ENCODE results near the gene C16orf82.

The C16orf82 gene

DNA sequence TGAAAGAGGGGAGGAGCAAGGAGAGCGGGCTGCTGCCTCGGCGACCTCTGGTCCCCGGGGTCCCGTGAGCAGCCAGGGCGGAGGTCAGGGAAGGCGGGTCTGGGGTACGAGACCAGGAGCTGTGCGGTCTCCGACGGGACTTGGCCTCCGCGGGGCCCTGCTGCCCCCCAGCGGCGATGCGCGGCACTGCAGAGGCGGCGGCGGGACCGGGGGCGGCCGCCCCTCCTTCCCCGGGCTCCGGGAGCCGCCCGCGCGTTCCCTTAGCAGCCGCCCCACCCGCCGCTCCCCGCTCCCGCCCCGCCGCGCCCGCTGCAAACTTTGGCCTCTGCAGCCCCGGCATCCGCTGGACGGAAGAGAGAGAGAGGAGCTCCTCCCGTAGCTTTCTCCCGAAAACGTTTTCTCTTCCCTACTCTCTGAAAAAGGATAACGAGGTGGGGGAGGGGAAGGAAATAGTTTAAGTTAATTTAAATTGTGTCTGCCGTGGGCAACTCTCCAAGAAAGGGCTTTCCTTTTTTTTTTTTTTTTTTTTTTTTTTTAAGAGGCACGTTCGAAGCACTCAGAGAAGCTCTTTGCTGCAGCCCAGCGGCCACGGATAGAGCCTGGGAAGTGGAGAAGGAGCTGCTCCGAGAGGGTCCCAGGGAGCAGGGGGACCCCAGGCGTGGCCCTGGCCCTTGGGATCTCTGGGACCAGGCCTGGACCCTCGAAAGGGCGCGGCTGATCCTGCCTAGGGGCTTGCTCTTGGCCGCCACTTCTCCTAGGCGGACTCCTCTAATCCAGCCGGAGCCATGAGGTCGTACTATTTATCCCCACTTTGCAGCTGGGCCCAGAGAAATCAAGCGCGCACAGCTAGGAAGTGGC, 43.2 kb downstream of the C16orf82 start:
- no peak overlapping the region for H3K4me3 ChIP-seq (replicated peaks; ENCODE audit: low read depth, low read length)
- H3K36me3 ChIP-seq (ENCODE audit: control insufficient read depth, insufficient read depth, low read length), result no peaks in the 10 kb centered on the region
- peak; percentile 69 for DNase-seq (ENCODE audit: extremely low read depth, insufficient read length)
- TF ChIP-seq, protein P1, sequence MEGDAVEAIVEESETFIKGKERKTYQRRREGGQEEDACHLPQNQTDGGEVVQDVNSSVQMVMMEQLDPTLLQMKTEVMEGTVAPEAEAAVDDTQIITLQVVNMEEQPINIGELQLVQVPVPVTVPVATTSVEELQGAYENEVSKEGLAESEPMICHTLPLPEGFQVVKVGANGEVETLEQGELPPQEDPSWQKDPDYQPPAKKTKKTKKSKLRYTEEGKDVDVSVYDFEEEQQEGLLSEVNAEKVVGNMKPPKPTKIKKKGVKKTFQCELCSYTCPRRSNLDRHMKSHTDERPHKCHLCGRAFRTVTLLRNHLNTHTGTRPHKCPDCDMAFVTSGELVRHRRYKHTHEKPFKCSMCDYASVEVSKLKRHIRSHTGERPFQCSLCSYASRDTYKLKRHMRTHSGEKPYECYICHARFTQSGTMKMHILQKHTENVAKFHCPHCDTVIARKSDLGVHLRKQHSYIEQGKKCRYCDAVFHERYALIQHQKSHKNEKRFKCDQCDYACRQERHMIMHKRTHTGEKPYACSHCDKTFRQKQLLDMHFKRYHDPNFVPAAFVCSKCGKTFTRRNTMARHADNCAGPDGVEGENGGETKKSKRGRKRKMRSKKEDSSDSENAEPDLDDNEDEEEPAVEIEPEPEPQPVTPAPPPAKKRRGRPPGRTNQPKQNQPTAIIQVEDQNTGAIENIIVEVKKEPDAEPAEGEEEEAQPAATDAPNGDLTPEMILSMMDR (IDR thresholded peaks at IDR 0.05; ENCODE audit: insufficient read depth, low read length, poor library complexity, severe bottlenecking), result peak; percentile 71
- H3K27me3 ChIP-seq (replicated peaks; ENCODE audit: control insufficient read depth, insufficient read depth, low read length), result no peaks in the 10 kb centered on the region

DNA sequence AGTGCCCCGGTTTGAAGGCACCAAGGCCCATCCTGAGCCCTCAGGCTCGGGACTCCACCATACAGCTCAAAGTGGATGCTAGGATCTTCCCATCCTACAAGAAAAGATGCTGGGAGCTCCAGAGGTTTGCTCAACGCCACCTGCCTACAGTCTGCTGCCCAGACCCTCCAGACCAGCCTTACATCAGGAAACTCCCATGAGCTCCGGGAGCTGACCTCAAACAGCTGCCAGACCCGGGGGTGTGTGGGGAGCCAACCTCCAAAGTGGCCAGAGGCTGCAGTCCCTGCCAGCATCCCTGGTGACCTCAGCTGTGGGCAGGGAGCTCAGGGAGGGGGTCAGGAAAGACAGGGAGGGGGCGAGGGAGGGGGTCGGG, 43.8 kb downstream of the C16orf82 start:
- H3K4me3 ChIP-seq (replicated peaks; ENCODE audit: low read depth, low read length), result no peak overlapping the region
- TF ChIP-seq, protein P1 (IDR thresholded peaks at IDR 0.05; ENCODE audit: insufficient read depth, low read length, poor library complexity, severe bottlenecking), result no peak
- no peak for DNase-seq (ENCODE audit: extremely low read depth, insufficient read length)

DNA sequence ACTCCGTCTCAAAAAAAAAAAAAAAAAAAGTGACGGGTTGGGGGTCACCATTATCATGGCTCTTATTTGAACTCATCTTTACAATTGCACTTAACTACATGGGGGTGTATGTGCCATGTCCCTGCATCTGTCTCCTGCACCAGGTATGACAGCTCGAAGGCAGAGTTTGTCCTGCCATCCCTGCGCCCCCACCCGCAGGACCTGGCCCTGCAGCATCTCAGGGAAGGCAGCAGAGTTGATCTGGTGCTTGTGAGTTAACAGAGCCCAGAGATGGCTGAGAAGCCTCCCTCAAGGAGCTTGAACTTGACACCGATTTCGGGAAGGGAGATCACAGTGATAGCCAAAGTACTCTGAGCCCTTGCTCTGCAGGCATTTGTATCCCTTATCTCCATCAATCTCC, 44.8 kb downstream of the C16orf82 start:
- Histone ChIP-seq H3K27me3 (replicated peaks; ENCODE audit: control insufficient read depth, insufficient read depth, low read length) (no peaks in the 10 kb centered on the region), H3K4me3 (replicated peaks; ENCODE audit: low read depth, low read length) (no peak overlapping the region), H3K36me3 (ENCODE audit: control insufficient read depth, insufficient read depth, low read length) (no peaks in the 10 kb centered on the region)
- TF ChIP-seq, protein P1 (IDR thresholded peaks at IDR 0.05; ENCODE audit: insufficient read depth, low read length, poor library complexity, severe bottlenecking), result no peak
- DNase-seq (ENCODE audit: extremely low read depth, insufficient read length), result no peak

More for the DNA sequence above, 43.8 kb downstream of the C16orf82 start:
- Histone ChIP-seq H3K27me3 (replicated peaks; ENCODE audit: control insufficient read depth, insufficient read depth, low read length) (no peaks in the 10 kb centered on the region), H3K36me3 (ENCODE audit: control insufficient read depth, insufficient read depth, low read length) (no peaks in the 10 kb centered on the region)

DNA sequence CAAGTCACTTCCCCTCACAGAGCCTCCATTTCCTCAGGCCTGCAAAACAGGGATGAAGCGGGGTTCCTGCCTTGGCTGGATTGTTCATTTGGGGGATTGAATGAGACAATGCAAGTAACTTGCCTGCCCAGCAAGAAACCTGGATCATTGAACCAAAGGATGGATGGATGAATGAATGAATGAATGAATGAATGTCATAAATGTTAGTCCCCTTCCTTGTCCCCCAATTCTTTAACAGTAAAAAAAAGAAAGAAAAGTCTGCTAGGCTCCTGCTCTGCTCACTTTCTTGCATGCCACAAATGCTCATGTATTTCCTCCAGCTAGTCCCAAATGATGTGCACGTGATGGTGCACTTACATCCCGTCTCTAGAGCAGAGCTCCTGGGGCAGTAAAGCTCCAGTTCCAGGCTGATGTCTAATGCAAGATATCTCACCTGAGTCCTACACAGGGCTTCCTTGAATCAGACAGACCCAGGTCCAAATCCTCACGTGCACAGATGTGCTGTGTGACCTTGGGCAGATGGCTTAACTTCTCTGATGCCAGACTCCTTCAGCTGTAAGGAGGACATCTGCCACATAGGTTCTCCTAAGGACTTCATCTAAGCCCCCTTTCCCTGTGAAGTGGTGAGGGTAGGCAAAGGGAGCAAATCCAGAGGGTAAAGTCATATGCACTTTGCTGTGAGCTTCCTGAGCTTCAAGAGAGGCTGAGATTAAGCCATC, 45.5 kb downstream of the C16orf82 start:
- no peaks in the 10 kb centered on the region for H3K36me3 ChIP-seq (ENCODE audit: control insufficient read depth, insufficient read depth, low read length)
- TF ChIP-seq, protein P1 (IDR thresholded peaks at IDR 0.05; ENCODE audit: insufficient read depth, low read length, poor library complexity, severe bottlenecking), result no peak
- H3K27me3 ChIP-seq (replicated peaks; ENCODE audit: control insufficient read depth, insufficient read depth, low read length), result no peaks in the 10 kb centered on the region
- no peak overlapping the region for H3K4me3 ChIP-seq (replicated peaks; ENCODE audit: low read depth, low read length)
- DNase-seq (ENCODE audit: extremely low read depth, insufficient read length), result no peak

DNA sequence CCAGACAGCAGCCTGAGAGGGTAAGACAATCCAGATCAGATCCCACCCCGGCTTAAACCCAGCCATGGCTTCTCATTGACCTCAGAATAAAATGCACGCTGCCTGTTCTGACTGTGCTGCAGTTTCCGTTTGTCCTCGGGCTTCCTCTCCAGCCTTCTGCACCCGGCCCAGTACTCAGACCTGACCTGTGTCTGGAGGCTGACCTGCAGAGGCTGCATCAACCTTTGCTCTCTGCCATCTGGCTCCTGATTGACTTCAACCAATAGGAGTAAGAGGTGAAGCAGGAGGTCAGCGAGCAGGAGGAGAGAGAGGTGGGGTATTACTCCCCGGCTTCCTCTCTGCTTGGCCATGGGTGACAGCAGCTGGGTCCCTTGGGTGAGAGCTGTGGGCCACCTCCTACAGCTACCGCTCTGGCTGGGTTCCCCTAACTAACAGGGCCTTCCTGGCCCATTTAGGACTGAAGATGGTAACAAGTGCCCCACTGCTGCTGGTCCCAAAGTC, 46.7 kb downstream of the C16orf82 start:
- TF ChIP-seq, protein P1 (IDR thresholded peaks at IDR 0.05; ENCODE audit: insufficient read depth, low read length, poor library complexity, severe bottlenecking), result no peak
- no peaks in the 10 kb centered on the region for H3K36me3 ChIP-seq (ENCODE audit: control insufficient read depth, insufficient read depth, low read length)
- peak; percentile 53 for DNase-seq (ENCODE audit: extremely low read depth, insufficient read length)
- no peak overlapping the region for H3K4me3 ChIP-seq (replicated peaks; ENCODE audit: low read depth, low read length)
- no peaks in the 10 kb centered on the region for H3K27me3 ChIP-seq (replicated peaks; ENCODE audit: control insufficient read depth, insufficient read depth, low read length)
